Head of caudate nucleus (tissue), 42 donors: Measurements from ENCODE around the gene KIF26B.

ENCODE experiments used
- DNase-seq, 42 donors: peaks; one replicate each; pipeline versions ENCODE4 v3.0.0 to v3.0.0-alpha.2; 2020 to 2021; ENCODE audit warnings: mixed read lengths in 7 of 42
- intact Hi-C: fragments of 100-400 bp; cut with DNase I; formaldehyde crosslinking; loops from one replicate; pipeline ENCODE4 v1.15.0; 2022

The KIF26B gene

GRCh38 chr1:245538671-245539070 is 383.9 kb downstream of the KIF26B start:
- no peak for DNase-seq
- intact Hi-C loops: no loop called here

GRCh38 chr1:245541369-245541768 is 386.6 kb downstream of the KIF26B start:
- intact Hi-C loops: no loop called here
- DNase-seq: no peak

GRCh38 chr1:245542365-245542764 is 387.6 kb downstream of the KIF26B start:
- DNase-seq: no peak
- intact Hi-C loops: no loop called here

GRCh38 chr1:245544236-245544635 is 389.5 kb downstream of the KIF26B start:
- intact Hi-C loops: no loop called here
- DNase-seq: no peak

GRCh38 chr1:245546875-245547274 is 392.1 kb downstream of the KIF26B start:
- intact Hi-C loops: no loop called here
- peak in 6 of 42 donors; percentile 7 to 32 (median 22) for DNase-seq

GRCh38 chr1:245549996-245550719 is 395.4 kb downstream of the KIF26B start:
- DNase-seq: no peak
- intact Hi-C loops: no loop called here

GRCh38 chr1:245550720-245551043 is 395.9 kb downstream of the KIF26B start:
- DNase-seq: no peak
- intact Hi-C loops: no loop called here

GRCh38 chr1:245551536-245551935 is 396.8 kb downstream of the KIF26B start:
- intact Hi-C loops: no loop called here
- no peak for DNase-seq

GRCh38 chr1:245552331-245552730 is 397.5 kb downstream of the KIF26B start:
- intact Hi-C loops: no loop called here
- DNase-seq: no peak

- DNase-seq: no peak
- intact Hi-C loops: no loop called here
Measured at GRCh38 chr1:245556057-245556456, 401.3 kb downstream of the KIF26B start.

- intact Hi-C loops: no loop called here
- DNase-seq: no peak
Measured at GRCh38 chr1:245558069-245558468, 403.3 kb downstream of the KIF26B start.

- DNase-seq: peak in 1 of 42 donors; percentile 14
- intact Hi-C loops: no loop called here
Measured at GRCh38 chr1:245560316-245560859, 405.6 kb downstream of the KIF26B start.

GRCh38 chr1:245561665-245562234 is 407.0 kb downstream of the KIF26B start:
- intact Hi-C loops: no loop called here

GRCh38 chr1:245566134-245566533 is 411.3 kb downstream of the KIF26B start:
- no peak for DNase-seq
- intact Hi-C loops: no loop called here

More at GRCh38 chr1:245561665-245562234, 407.0 kb downstream of the KIF26B start:
- no peak for DNase-seq

- no peak for DNase-seq
- intact Hi-C loops: no loop called here
Measured at GRCh38 chr1:245566952-245567351, 412.2 kb downstream of the KIF26B start.

GRCh38 chr1:245571815-245572294 is 417.1 kb downstream of the KIF26B start:
- DNase-seq: no peak
- intact Hi-C loops: no loop called here

- DNase-seq: peak in 1 of 42 donors; percentile 12
- intact Hi-C loops: no loop called here
Measured at GRCh38 chr1:245572709-245573108, 417.9 kb downstream of the KIF26B start.

GRCh38 chr1:245575710-245576109 is 420.9 kb downstream of the KIF26B start:
- intact Hi-C loops: no loop called here
- no peak for DNase-seq

GRCh38 chr1:245576323-245576722 is 421.5 kb downstream of the KIF26B start:
- DNase-seq: no peak
- intact Hi-C loops: no loop called here
